GM19452 (cell line): Measurements from ENCODE around the gene SP9.
"Not testable (repeated sequence)": the region's sequence is repeated elsewhere in the genome, so short reads cannot be mapped to it uniquely, and the experiment has no call there.

Source experiments
- ATAC-seq: cut with Tn5 transposase; IDR thresholded peaks from one replicate; pipeline ENCODE4 v1.9.1; 2021; ENCODE audit not compliant: unreplicated experiment

The SP9 gene

GRCh38 chr2:174344716-174345461 lies 10.1 kb downstream of the SP9 start:
- no peak for ATAC-seq

GRCh38 chr2:174350018-174350417 lies 15.3 kb downstream of the SP9 start:
- no peak for ATAC-seq

- no peak for ATAC-seq
Measured at GRCh38 chr2:174350593-174351181, 15.9 kb downstream of the SP9 start.

- ATAC-seq, result no peak
Measured at GRCh38 chr2:174353004-174353403, 18.2 kb downstream of the SP9 start.

GRCh38 chr2:174356347-174356746 lies 21.6 kb downstream of the SP9 start:
- no peak for ATAC-seq

GRCh38 chr2:174359663-174360062 lies 24.9 kb downstream of the SP9 start:
- ATAC-seq, result not testable (repeated sequence)

GRCh38 chr2:174362949-174363348 lies 28.2 kb downstream of the SP9 start:
- no peak for ATAC-seq

GRCh38 chr2:174363492-174364225 lies 28.9 kb downstream of the SP9 start:
- not testable (repeated sequence) for ATAC-seq

- no peak for ATAC-seq
Measured at GRCh38 chr2:174364628-174365027, 29.9 kb downstream of the SP9 start.

GRCh38 chr2:174365571-174365970 lies 30.8 kb downstream of the SP9 start:
- no peak for ATAC-seq

GRCh38 chr2:174368691-174369090 lies 33.9 kb downstream of the SP9 start:
- ATAC-seq, result no peak

GRCh38 chr2:174376967-174377366 lies 42.2 kb downstream of the SP9 start:
- ATAC-seq, result no peak

- no peak for ATAC-seq
Measured at GRCh38 chr2:174383796-174384195, 49.0 kb downstream of the SP9 start.

GRCh38 chr2:174385201-174385600 lies 50.4 kb downstream of the SP9 start:
- ATAC-seq, result no peak
